ENCODE data around the gene ABCA10.

ABCA10 gene

GRCh38 chr17:69147460-69147859 is 81.2 kb downstream of the ABCA10 start:
- FAIRE-seq (no peak), DNase-seq (ENCODE audit: insufficient read length, low spot score) (no peak)
- TF ChIP-seq TAF1 (IDR thresholded peaks at IDR 0.05; ENCODE audit: low read depth, low read length) (no peak), POU2F2 (IDR thresholded peaks at IDR 0.05; ENCODE audit: low read depth, low read length) (no peak), PAX5 (IDR thresholded peaks at IDR 0.05; ENCODE audit: insufficient read depth, low read length, severe bottlenecking) (no peak), POLR2A (IDR thresholded peaks at IDR 0.05; ENCODE audit: low read depth, low read length) (no peak), POLR2AphosphoS5 (IDR thresholded peaks at IDR 0.05; ENCODE audit: low read depth, low read length) (no peak), SPI1 (IDR thresholded peaks at IDR 0.05; ENCODE audit: low read depth, low read length) (no peak)

- DNase-seq (ENCODE audit: insufficient read length, low spot score) (no peak), FAIRE-seq (no peak)
- no peak for TF ChIP-seq SPI1 (IDR thresholded peaks at IDR 0.05; ENCODE audit: low read depth, low read length)
- TF ChIP-seq TAF1 (IDR thresholded peaks at IDR 0.05; ENCODE audit: low read depth, low read length): no peak
- no peak for TF ChIP-seq POU2F2 (IDR thresholded peaks at IDR 0.05; ENCODE audit: low read depth, low read length)
- no peak for TF ChIP-seq PAX5 (IDR thresholded peaks at IDR 0.05; ENCODE audit: insufficient read depth, low read length, severe bottlenecking)
- TF ChIP-seq POLR2AphosphoS5 (IDR thresholded peaks at IDR 0.05; ENCODE audit: low read depth, low read length): no peak
- TF ChIP-seq POLR2A (IDR thresholded peaks at IDR 0.05; ENCODE audit: low read depth, low read length): no peak
Measured at GRCh38 chr17:69144331-69145255, 84.0 kb downstream of the ABCA10 start.

GRCh38 chr17:69143683-69144231 is 84.9 kb downstream of the ABCA10 start:
- TF ChIP-seq POU2F2 (IDR thresholded peaks at IDR 0.05; ENCODE audit: low read depth, low read length) (no peak), PAX5 (IDR thresholded peaks at IDR 0.05; ENCODE audit: insufficient read depth, low read length, severe bottlenecking) (no peak), TAF1 (IDR thresholded peaks at IDR 0.05; ENCODE audit: low read depth, low read length) (no peak), POLR2A (IDR thresholded peaks at IDR 0.05; ENCODE audit: low read depth, low read length) (no peak), SPI1 (IDR thresholded peaks at IDR 0.05; ENCODE audit: low read depth, low read length) (no peak), POLR2AphosphoS5 (IDR thresholded peaks at IDR 0.05; ENCODE audit: low read depth, low read length) (no peak)
- no peak for FAIRE-seq
- no peak for DNase-seq (ENCODE audit: insufficient read length, low spot score)

GRCh38 chr17:69143151-69143550 is 85.5 kb downstream of the ABCA10 start:
- no peak for FAIRE-seq
- no peak for DNase-seq (ENCODE audit: insufficient read length, low spot score)
- TF ChIP-seq SPI1 (IDR thresholded peaks at IDR 0.05; ENCODE audit: low read depth, low read length) (no peak), POLR2AphosphoS5 (IDR thresholded peaks at IDR 0.05; ENCODE audit: low read depth, low read length) (no peak), TAF1 (IDR thresholded peaks at IDR 0.05; ENCODE audit: low read depth, low read length) (no peak), POLR2A (IDR thresholded peaks at IDR 0.05; ENCODE audit: low read depth, low read length) (no peak), POU2F2 (IDR thresholded peaks at IDR 0.05; ENCODE audit: low read depth, low read length) (no peak), PAX5 (IDR thresholded peaks at IDR 0.05; ENCODE audit: insufficient read depth, low read length, severe bottlenecking) (no peak)

GRCh38 chr17:69142175-69142802 is 86.3 kb downstream of the ABCA10 start:
- no peak for FAIRE-seq
- TF ChIP-seq SPI1 (IDR thresholded peaks at IDR 0.05; ENCODE audit: low read depth, low read length): no peak
- TF ChIP-seq TAF1 (IDR thresholded peaks at IDR 0.05; ENCODE audit: low read depth, low read length): no peak
- DNase-seq (ENCODE audit: insufficient read length, low spot score): no peak

GRCh38 chr17:69141431-69142174 is 87.0 kb downstream of the ABCA10 start, which contains the start of gene ABCA6:
Gene ABCA6, minus strand, starts transcription at chr17:69141895. Its CDS starts 1,192 bp downstream, at chr17:69140703.
- TF ChIP-seq POU2F2 (IDR thresholded peaks at IDR 0.05; ENCODE audit: low read depth, low read length) (no peak), SPI1 (IDR thresholded peaks at IDR 0.05; ENCODE audit: low read depth, low read length) (no peak), POLR2AphosphoS5 (IDR thresholded peaks at IDR 0.05; ENCODE audit: low read depth, low read length) (no peak), POLR2A (IDR thresholded peaks at IDR 0.05; ENCODE audit: low read depth, low read length) (no peak), PAX5 (IDR thresholded peaks at IDR 0.05; ENCODE audit: insufficient read depth, low read length, severe bottlenecking) (no peak), TAF1 (IDR thresholded peaks at IDR 0.05; ENCODE audit: low read depth, low read length) (no peak)
- no peak for DNase-seq (ENCODE audit: insufficient read length, low spot score)
- FAIRE-seq: no peak

- TF ChIP-seq PAX5 (IDR thresholded peaks at IDR 0.05; ENCODE audit: insufficient read depth, low read length, severe bottlenecking) (no peak), POLR2A (IDR thresholded peaks at IDR 0.05; ENCODE audit: low read depth, low read length) (no peak), SPI1 (IDR thresholded peaks at IDR 0.05; ENCODE audit: low read depth, low read length) (no peak), POLR2AphosphoS5 (IDR thresholded peaks at IDR 0.05; ENCODE audit: low read depth, low read length) (no peak), TAF1 (IDR thresholded peaks at IDR 0.05; ENCODE audit: low read depth, low read length) (no peak), POU2F2 (IDR thresholded peaks at IDR 0.05; ENCODE audit: low read depth, low read length) (no peak)
- no peak for DNase-seq (ENCODE audit: insufficient read length, low spot score)
- FAIRE-seq: no peak
Measured at GRCh38 chr17:69134112-69134511, 94.5 kb downstream of the ABCA10 start.

- DNase-seq (ENCODE audit: insufficient read length, low spot score) (no peak), FAIRE-seq (no peak)
- TF ChIP-seq SPI1 (IDR thresholded peaks at IDR 0.05; ENCODE audit: low read depth, low read length): no peak
- no peak for TF ChIP-seq POU2F2 (IDR thresholded peaks at IDR 0.05; ENCODE audit: low read depth, low read length)
- no peak for TF ChIP-seq PAX5 (IDR thresholded peaks at IDR 0.05; ENCODE audit: insufficient read depth, low read length, severe bottlenecking)
Measured at GRCh38 chr17:69130627-69131296, 97.9 kb downstream of the ABCA10 start.

Data from GM12891 (cell line).